Measurements from ENCODE around the gene CORO7.
"Not testable (repeated sequence)": the region's sequence is repeated elsewhere in the genome, so short reads cannot be mapped to it uniquely, and the experiment has no call there.

The CORO7 gene

DNA sequence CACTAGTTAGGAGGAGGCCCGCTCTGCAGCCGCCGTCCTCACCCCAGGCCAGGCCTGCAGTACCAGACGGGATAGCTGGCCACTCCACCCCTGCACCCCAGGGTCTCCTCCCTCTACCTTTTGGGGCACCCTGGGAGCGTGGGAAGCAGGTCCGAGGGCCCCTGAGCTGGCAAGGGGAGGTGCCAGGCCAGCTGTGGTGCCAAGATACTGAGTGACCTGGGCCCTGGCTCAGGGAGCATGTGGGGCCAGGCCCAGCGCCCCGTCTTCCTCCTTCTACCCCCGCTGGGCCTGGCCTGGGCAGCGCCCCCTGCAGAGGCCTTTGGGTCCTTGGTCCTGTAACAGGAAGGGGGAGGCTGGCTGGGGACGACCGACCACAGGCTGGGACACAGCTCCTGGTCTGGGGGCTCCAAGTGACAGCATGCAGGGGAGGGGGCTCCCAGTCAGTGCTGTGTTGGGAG is 78.2 kb downstream of the CORO7 start:
- H3K4me3 ChIP-seq (ENCODE audit: low read depth, low read length), result no peak overlapping the region

DNA sequence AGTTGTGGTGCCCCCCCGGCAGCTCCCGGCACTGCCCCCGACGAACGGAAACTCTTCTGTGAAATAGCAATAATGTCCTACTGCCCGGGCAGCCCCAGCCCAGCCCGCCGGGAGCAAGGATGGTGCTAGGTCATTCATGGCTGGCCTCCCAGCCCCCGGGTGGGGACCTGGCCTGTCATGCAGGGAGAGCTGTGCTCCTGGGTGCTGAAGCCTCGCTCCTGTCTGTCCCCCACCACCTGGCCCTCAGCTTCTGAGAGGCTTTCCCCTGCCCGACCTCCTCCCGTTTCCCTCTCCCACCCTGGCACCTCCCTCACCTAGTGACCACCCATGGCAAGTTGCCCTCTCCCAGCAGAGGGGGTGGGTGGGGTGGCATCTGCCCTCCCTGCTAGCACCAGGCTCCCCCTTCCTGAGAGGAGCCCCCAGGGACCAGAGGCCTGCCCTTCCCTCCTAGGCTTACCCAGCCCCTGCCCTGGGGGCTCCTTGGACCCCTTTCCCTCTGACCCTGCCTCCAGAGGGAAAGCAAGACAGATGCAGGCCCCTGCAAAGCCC is 78.8 kb downstream of the CORO7 start:
- TF ChIP-seq, protein P1, sequence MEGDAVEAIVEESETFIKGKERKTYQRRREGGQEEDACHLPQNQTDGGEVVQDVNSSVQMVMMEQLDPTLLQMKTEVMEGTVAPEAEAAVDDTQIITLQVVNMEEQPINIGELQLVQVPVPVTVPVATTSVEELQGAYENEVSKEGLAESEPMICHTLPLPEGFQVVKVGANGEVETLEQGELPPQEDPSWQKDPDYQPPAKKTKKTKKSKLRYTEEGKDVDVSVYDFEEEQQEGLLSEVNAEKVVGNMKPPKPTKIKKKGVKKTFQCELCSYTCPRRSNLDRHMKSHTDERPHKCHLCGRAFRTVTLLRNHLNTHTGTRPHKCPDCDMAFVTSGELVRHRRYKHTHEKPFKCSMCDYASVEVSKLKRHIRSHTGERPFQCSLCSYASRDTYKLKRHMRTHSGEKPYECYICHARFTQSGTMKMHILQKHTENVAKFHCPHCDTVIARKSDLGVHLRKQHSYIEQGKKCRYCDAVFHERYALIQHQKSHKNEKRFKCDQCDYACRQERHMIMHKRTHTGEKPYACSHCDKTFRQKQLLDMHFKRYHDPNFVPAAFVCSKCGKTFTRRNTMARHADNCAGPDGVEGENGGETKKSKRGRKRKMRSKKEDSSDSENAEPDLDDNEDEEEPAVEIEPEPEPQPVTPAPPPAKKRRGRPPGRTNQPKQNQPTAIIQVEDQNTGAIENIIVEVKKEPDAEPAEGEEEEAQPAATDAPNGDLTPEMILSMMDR (IDR thresholded peaks at IDR 0.05; ENCODE audit: borderline replicate concordance, insufficient read depth, low read depth, low read length), result no peak

More for the DNA sequence above, 78.2 kb downstream of the CORO7 start:
- TF ChIP-seq, protein P1 (IDR thresholded peaks at IDR 0.05; ENCODE audit: borderline replicate concordance, insufficient read depth, low read depth, low read length), result no peak

DNA sequence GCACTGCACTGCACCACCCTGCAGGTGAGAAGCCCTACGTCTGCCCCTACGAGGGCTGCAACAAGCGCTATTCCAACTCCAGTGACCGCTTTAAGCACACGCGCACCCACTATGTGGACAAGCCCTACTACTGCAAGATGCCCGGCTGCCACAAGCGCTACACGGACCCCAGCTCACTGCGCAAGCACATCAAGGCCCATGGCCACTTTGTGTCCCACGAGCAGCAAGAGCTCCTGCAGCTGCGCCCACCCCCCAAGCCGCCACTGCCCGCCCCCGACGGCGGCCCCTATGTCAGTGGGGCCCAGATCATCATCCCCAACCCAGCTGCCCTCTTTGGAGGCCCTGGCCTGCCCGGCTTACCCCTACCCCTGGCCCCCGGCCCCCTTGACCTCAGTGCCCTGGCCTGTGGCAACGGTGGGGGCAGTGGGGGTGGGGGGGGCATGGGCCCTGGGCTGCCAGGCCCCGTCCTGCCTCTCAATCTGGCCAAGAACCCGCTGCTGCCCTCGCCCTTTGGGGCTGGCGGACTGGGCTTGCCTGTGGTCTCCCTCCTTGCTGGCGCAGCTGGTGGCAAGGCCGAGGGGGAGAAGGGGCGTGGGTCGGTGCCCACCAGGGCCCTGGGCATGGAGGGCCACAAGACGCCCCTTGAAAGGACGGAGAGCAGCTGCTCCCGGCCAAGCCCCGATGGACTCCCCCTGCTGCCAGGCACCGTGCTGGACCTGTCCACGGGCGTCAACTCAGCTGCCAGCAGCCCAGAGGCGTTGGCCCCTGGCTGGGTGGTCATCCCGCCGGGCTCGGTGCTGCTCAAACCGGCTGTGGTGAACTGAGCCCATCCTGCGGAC is 79.5 kb downstream of the CORO7 start:
- H3K4me3 ChIP-seq (ENCODE audit: low read depth, low read length), result no peak overlapping the region
- TF ChIP-seq, protein P1 (IDR thresholded peaks at IDR 0.05; ENCODE audit: borderline replicate concordance, insufficient read depth, low read depth, low read length), result no peak

More for the DNA sequence above, 78.8 kb downstream of the CORO7 start:
- no peak overlapping the region for H3K4me3 ChIP-seq (ENCODE audit: low read depth, low read length)

DNA sequence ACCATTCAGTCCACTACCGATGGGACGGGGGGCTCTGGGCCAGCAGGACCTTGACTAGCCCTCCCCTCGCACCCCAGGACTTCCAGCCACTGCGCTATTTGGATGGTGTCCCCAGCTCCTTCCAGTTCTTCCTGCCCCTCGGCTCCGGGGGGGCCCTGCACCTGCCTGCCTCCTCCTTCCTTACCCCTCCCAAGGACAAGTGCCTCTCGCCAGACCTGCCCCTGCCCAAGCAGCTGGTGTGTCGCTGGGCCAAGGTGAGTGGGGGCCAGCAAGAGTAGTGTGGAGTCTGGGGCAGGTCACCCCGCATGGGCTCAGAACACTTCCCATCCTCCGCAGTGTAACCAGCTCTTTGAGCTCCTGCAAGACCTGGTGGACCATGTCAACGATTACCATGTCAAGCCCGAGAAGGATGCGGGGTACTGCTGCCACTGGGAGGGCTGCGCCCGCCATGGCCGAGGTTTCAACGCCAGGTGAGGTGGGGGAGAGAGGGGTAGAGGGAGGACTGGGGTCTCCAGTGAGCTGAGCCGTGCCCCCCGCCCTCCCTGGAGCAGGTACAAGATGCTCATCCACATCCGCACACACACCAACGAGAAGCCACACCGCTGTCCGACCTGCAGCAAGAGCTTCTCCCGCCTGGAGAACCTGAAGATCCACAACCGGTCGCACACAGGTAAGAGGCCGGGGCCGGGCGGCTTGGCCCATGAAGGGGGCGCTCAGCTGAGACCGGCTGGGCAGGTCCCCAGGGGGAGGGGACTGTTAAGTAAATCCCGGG is 81.5 kb downstream of the CORO7 start:
- TF ChIP-seq, protein P1 (IDR thresholded peaks at IDR 0.05; ENCODE audit: borderline replicate concordance, insufficient read depth, low read depth, low read length), result no peak
- H3K4me3 ChIP-seq (ENCODE audit: low read depth, low read length), result no peak overlapping the region

DNA sequence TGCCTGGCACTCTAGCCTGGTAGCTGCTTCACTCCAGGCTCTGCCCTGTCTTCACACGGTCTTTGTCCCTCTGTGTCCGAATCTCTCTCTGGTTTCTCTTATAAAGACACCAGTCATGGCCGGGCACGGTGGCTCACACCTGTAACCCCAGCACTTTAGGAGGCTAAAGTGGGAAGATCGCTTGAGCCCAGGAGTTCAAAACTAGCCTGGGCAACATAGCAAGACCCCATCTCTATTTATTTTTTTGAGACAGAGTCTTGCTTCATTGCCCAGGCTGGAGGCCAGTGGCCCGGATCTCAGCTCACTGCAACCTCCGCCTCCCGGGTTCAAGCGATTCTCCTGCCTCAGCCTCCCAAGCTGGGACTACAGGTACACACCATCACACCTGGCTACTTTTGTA is 82.7 kb downstream of the CORO7 start:
- not testable (repeated sequence) for H3K4me3 ChIP-seq (ENCODE audit: low read depth, low read length)

DNA sequence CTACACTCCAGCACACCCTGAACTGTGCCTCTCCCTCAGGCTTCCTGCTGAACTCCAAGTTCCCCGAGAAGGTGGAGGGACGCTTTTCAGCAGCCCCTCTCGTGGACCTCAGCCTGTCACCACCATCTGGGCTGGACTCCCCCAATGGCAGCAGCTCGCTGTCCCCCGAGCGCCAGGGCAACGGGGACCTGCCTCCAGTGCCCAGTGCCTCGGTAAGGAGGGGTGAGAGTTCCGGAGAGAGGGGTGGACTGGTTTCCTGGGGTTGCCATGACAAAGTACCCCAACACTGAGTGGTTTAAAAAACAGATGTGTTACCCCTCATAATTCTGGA is 83.1 kb downstream of the CORO7 start:
- TF ChIP-seq, protein P1 (IDR thresholded peaks at IDR 0.05; ENCODE audit: borderline replicate concordance, insufficient read depth, low read depth, low read length), result no peak
- H3K4me3 ChIP-seq (ENCODE audit: low read depth, low read length), result no peak overlapping the region

DNA sequence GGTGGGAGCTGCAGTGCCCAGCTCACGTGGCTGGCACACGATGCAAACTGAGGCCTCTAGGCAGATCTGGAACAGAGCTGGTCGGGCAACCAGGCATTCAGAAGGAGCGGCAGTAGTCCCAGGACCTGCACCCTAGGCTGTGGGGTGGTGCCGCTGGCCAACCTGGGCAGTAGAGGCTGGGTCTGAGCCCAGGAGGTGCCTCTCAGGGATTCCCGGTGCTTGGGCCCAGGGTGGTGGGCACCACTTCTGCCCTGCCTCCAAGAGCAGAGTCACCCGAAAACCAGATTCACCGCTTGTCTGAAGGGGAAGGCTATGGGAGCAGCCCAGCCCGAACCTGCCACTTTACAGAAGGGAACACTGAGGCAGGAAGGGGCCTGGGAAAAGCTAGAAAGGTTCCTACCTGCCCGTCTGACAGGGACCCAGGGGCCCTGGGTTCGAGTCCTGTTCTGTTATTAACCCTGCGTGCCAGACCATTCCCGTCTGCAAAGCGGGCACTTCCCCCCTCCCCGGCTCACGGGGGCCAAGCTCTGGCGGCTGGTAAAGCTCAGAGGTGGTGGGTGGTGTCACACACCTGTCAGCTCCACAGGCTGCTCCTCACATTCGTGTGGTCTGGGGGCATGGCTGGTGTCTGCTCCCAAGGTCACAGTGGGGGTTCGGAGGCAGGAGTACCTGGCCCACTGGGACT is 83.6 kb downstream of the CORO7 start:
- TF ChIP-seq, protein P1 (IDR thresholded peaks at IDR 0.05; ENCODE audit: borderline replicate concordance, insufficient read depth, low read depth, low read length), result no peak
- no peak overlapping the region for H3K4me3 ChIP-seq (ENCODE audit: low read depth, low read length)

Data from GM12875 (cell line).